Type B pancreatic cell (in vitro differentiated cells): ENCODE measurements around the gene SPPL2C. TPM values are rescaled to one million over a fixed set of nuclear protein-coding genes. Genes with fewer than 3 reads are reported as not detected.

Experiments used
- DNase-seq: peaks from one replicate; pipeline ENCODE4 v3.0.0; 2021; ENCODE audit warnings: mixed read lengths; ENCODE audit not compliant: unreplicated experiment; ENCODE audit errors: extremely low spot score
- H3K27ac Mint-ChIP-seq: 2 replicates; pipeline ENCODE4 v1.8.0; 2021; ENCODE audit warnings: mild to moderate bottlenecking, mixed read lengths
- H3K27me3 Mint-ChIP-seq: 2 replicates; pipeline ENCODE4 v1.8.0; 2021; ENCODE audit warnings: mixed read lengths
- H3K36me3 Mint-ChIP-seq: 2 replicates; pipeline ENCODE4 v1.8.0; 2021; ENCODE audit warnings: mixed read lengths
- H3K4me1 Mint-ChIP-seq: one replicate; pipeline ENCODE4 v1.8.0; 2021; ENCODE audit warnings: mixed read lengths; ENCODE audit not compliant: unreplicated experiment
- H3K4me3 Mint-ChIP-seq: 2 replicates; pipeline ENCODE4 v1.8.0; 2021; ENCODE audit warnings: mild to moderate bottlenecking, mixed read lengths
- H3K9me3 Mint-ChIP-seq: 2 replicates; pipeline ENCODE4 v1.8.0; 2021; ENCODE audit warnings: mixed read lengths
- CTCF ChIP-seq: fragments of 200-600 bp; sonication (generic); conservative IDR thresholded peaks from 2 replicates; pipeline ENCODE4 v1.5.0; 2021; ENCODE audit warnings: antibody characterized with exemption, mild to moderate bottlenecking
- total RNA-seq: library from RNA; stranded (reverse); gene quantifications from 2 replicates; pipeline ENCODE4 v1.2.1, GENCODE V29; 2021; ENCODE audit warnings: low replicate concordance

Gene SPPL2C
- total RNA-seq, 1 donor from 2014 or later = not detected

- no peak for TF ChIP-seq CTCF
- no peak for DNase-seq
- Mint-ChIP-seq H3K9me3 (no peaks in the 10 kb centered on the region), H3K36me3 (no peaks in the 10 kb centered on the region), H3K27ac (no peak overlapping the region), H3K27me3 (peaks cover 27% of the 10 kb centered on the region), H3K4me1 (no peaks in the 10 kb centered on the region), H3K4me3 (no peak overlapping the region)
Measured at GRCh38 chr17:45824475-45824874, 20.2 kb upstream of the SPPL2C start.

DNA sequence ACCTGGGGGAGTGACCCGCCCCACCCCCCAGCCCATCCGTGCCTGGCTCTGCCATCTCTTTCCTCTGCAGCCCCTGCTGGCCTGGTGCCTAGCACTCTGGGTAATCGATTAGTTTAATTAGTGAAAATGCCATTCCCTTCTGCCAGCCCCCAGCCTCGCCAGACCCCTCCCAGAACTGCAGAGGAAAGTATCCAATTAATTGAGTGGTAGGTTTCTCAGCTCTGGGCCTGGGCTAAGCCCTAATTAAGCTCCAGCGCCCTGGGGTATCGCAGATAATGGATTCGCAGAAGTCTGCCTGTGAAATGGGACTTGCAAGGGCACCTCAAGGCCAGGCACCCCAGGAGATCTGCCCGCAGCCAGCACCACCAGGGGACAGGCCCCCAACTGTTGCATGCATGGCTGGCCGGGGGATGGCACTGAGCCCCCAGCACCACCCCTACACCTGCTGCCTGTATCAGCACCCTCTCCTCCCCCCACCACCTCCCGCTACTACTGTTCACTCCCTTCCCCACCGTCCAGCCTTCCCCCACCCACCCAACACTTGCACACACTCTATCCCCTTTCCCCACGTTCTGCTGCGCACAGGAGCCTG is 19.7 kb upstream of the SPPL2C start:
- TF ChIP-seq CTCF = no peak
- peaks cover 25% of the 10 kb centered on the region for H3K27me3 Mint-ChIP-seq
- H3K36me3 Mint-ChIP-seq = no peaks in the 10 kb centered on the region
- no peak overlapping the region for H3K4me3 Mint-ChIP-seq
- DNase-seq = no peak
- H3K9me3 Mint-ChIP-seq = no peaks in the 10 kb centered on the region
- H3K4me1 Mint-ChIP-seq = no peaks in the 10 kb centered on the region
- no peak overlapping the region for H3K27ac Mint-ChIP-seq

GRCh38 chr17:45825792-45826191 is 18.9 kb upstream of the SPPL2C start:
- no peaks in the 10 kb centered on the region for H3K9me3 Mint-ChIP-seq

GRCh38 chr17:45826919-45827588 is 17.6 kb upstream of the SPPL2C start:
- Mint-ChIP-seq H3K9me3 (no peaks in the 10 kb centered on the region), H3K27me3 (peaks cover 19% of the 10 kb centered on the region)
- DNase-seq = no peak

More at GRCh38 chr17:45825792-45826191, 18.9 kb upstream of the SPPL2C start:
- Mint-ChIP-seq H3K27me3 (peaks cover 21% of the 10 kb centered on the region), H3K36me3 (no peaks in the 10 kb centered on the region), H3K4me1 (no peaks in the 10 kb centered on the region), H3K4me3 (no peak overlapping the region), H3K27ac (no peak overlapping the region)
- no peak for TF ChIP-seq CTCF
- no peak for DNase-seq

GRCh38 chr17:45828171-45828570 is 16.5 kb upstream of the SPPL2C start:
- no peaks in the 10 kb centered on the region for H3K9me3 Mint-ChIP-seq
- H3K4me1 Mint-ChIP-seq = no peaks in the 10 kb centered on the region
- H3K36me3 Mint-ChIP-seq = no peaks in the 10 kb centered on the region
- no peak for TF ChIP-seq CTCF
- no peak overlapping the region for H3K27ac Mint-ChIP-seq
- H3K27me3 Mint-ChIP-seq = peaks cover 18% of the 10 kb centered on the region
- DNase-seq = no peak
- no peak overlapping the region for H3K4me3 Mint-ChIP-seq

More at GRCh38 chr17:45826919-45827588, 17.6 kb upstream of the SPPL2C start:
- TF ChIP-seq CTCF = no peak
- Mint-ChIP-seq H3K4me3 (no peak overlapping the region), H3K4me1 (no peaks in the 10 kb centered on the region), H3K27ac (no peak overlapping the region), H3K36me3 (no peaks in the 10 kb centered on the region)
